Measurements from ENCODE around the gene LPGAT1.
"Not testable (repeated sequence)": the region's sequence is repeated elsewhere in the genome, so short reads cannot be mapped to it uniquely, and the experiment has no call there.

LPGAT1 gene

GRCh38 chr1:211699059-211699458 lies 131.5 kb downstream of the LPGAT1 start:
- DNase-seq, result no peak

GRCh38 chr1:211698161-211699026 lies 132.2 kb downstream of the LPGAT1 start:
- DNase-seq, result no peak

- no peak for DNase-seq
Measured at GRCh38 chr1:211697356-211697755, 133.2 kb downstream of the LPGAT1 start.

- DNase-seq, result no peak
Measured at GRCh38 chr1:211695135-211695816, 135.3 kb downstream of the LPGAT1 start.

GRCh38 chr1:211693911-211694310 lies 136.7 kb downstream of the LPGAT1 start:
- DNase-seq, result not testable (repeated sequence)

All from NK-92 treated with Interleukin-12 subunit alpha and Interleukin-12 subunit beta, amount 100 ng/mL, for 24 hours (cell line).